ENCODE data around the gene HS6ST1.
"Not testable (repeated sequence)": the region's sequence is repeated elsewhere in the genome, so short reads cannot be mapped to it uniquely, and the experiment has no call there.

HS6ST1 gene

DNA sequence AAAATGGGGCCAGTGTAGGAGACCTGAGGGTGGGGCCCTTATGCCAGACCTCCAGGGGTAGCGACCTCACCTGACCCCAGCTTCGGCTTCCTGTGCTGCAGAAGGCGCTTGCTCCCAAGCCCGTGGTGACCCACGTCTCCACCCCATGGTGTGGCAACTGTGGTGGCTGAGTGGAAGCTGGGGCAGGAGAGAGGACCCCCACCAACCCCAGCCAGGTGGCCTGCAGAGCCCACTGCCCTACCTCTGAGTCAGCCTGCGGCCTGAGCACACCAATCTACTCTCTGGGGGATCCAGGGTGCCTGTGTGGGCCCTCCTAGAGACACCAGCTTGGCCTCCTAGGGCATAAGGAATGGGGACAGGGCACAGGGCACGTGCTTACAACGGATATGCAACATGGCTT is 52.2 kb downstream of the HS6ST1 start:
- DNase-seq: not testable (repeated sequence)

DNA sequence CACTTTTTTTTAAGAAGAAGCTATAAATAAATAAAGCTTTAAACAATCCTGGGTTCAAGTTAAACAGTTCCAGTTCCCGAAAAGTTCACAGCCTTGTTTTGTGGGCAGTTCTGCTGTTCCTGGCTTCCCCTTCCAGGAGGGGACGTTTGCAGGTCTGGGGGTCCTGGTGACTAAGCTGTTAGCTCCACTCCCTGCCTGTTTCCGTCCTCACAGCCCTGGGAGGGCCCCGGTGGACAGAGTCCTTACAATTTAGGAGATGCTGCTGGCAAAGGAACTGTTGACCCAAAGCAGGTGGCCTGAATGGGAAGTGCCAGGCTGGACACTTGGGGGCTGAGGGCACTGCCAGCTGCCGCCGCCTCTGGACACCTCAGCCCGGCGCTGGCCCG is 53.1 kb downstream of the HS6ST1 start:
- DNase-seq: not testable (repeated sequence)

DNA sequence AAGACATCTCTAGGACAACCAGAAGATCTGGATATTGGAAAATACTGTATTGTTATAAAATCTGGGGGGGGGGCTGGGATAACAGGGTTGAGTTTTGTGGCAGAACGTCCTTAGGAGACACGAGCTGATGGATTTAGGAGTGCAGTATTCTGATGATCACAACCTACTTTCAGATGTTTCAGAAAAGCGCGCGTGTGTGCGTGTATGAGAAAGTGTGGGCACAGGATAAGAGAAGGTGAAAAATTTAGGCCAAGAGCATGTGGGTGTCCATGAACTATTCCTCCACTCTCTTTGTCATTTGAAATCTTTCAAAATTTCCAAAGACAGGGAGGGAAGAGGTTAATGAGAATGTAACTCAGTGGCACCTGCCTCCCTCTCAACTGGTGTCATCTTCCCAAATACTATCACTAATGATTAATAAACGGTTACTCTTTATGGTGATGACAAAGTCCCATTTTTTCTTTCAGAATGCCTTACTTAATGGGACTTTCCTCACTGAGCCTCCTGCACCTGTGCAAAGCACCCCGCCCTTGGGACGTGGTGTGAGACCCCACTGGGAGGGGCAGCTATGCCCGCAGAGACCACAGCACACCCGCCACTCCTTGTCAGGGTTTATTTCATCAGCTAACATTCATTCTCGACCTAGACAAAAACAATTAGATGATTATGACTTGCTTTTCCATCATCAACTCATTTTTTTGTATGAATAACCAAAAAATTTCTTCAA is 53.6 kb downstream of the HS6ST1 start:
- DNase-seq: no peak

DNA sequence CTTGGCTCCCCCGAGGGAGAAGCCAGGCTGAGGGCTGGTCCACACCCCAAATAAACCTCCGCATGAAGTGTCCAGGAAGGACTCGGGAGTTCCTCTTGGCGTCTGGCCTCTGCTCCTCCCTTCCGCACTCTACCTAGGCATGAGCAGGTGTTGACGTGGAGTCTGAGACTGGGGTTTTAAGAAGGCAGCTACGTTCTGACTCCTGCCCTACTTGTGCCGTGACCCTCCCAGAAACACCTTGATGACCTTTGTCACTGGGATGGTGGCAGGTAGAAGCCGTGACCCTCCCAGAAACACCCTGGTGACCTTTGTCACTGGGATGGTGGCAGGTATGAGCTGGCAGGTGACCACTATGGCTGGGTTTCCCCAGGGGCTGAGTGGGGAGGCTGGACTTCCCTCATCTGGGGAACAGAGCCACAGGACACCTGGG is 54.8 kb downstream of the HS6ST1 start:
- DNase-seq: no peak

DNA sequence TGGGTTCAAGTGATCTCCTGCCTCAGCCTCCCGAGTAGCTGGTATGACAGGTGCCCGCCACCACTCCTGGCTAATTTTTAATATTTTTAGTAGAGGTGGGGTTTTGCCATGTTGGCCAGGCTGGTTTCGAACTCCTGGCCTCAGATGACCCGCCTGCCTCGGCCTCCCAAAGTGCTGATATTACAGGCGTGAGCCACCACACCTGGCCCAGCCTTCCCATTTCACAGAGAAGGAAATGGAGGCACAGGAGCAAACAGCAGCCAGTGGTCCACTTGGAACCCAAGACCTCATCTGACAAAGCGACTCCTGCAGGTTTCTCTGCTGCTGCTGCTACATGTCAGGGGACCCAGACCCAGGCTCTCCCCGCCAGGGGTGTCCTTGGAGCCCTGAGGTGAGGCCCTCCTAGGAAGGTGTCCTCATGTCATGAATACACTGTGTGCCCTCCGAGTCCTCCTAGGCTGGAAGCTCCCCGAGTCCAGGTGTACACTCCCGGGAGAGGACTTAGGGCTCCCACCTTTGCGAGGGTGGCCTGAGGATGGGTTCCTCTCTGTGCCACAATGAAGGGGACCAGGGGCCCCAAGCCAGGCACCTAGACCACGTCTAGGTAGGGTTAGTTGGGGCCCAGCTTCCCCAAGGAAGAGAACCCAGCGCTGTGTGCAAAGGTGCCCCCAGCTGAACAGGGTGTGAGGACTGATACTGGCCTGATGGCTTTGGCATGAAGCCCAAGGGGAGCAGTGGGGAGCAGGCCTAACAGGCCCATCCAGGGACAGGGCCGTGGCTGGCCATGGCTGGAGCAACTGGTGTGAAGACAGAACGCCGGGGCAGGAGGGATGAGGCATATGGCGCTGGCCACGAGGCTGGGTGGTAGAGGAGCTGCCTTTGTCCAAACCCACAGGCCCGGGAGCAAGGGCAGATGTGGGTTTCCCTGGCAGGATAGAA is 56.1 kb downstream of the HS6ST1 start:
- no peak for DNase-seq

DNA sequence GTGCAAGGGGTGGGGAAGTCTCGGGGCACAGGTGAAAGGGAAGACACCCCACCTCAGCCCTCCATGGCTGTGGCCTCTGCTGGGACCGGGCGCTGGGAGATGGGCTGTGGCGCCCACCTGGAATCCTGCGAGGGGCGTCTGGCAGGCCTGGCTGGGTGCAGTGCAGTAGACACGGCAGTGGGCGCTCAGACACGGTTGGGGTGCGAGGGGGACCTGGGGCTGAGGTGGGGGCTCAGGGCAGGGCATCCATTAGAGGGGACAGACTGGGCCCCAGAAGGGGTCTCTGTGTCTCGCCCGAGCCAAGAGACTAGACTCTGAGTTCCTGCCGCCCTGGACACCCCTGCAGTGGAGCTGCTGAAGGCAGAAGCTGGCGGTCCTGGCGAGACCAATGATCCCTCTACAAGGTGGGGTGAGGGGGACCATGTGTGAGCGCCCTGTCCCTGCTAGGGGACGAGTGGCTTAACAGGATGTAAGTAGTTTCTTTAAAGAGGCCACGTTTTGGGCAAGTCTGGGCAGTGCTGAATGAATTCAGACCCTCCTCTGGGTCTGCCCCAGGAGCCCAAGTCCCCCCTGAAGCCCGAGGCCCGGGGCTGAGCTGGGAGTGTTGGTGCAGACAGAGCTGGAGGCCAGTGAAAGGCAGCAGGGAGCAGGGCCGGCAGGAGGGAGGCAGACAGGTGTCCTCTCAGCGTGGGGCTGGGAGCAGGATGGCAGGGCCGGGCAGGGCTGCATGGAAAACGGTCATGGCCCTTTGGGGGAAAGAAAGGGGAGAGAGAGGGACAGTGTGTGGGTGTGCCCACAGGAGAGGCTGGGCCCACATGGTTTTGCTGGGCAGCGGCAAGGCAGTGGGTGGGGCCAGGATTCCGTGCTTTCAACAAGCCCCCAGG is 57.2 kb downstream of the HS6ST1 start:
- no peak for DNase-seq

DNA sequence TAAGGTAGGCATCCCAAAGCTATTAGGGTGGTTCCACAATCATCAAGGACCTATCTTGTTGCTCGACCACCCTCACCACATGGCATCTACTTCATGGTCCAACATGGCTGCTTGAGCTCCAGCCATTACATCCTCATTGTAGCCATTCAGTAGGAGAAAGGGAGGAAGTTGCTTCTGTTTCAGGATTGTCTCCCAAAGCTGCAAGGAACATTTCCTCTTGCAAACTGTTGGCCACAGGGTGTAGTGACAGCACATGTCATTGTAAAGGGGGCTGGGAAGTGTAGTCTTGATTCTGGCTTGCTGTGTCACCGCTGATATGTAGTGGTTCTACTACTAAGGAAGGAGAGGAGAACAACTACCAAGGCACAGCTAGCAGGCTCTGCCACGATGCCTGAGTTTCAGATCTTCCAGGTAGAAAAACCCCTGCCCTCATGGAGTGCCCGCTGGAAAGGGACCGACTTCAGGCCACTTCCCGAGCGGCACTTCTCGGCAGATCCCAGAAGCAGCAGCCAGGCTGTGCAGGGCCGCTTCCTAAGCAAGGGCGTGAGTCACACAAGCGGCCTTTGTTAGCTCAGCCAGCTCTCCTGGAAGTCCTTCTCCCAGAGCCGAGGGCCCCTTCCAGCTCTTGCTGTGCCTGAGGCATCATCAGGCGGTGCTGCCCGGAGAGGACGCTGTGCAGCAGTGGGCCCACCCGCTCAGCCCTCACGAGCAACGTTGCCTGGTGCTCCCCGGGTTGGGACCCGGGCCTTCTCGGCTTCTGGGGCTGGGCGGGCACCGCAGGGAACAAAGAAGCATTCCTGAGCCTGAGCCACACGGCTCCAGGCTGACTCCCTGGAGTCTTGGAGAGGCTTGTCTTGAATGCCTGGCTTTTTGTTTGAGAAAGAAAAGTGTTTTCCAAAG is 58.2 kb downstream of the HS6ST1 start:
- DNase-seq: no peak

DNA sequence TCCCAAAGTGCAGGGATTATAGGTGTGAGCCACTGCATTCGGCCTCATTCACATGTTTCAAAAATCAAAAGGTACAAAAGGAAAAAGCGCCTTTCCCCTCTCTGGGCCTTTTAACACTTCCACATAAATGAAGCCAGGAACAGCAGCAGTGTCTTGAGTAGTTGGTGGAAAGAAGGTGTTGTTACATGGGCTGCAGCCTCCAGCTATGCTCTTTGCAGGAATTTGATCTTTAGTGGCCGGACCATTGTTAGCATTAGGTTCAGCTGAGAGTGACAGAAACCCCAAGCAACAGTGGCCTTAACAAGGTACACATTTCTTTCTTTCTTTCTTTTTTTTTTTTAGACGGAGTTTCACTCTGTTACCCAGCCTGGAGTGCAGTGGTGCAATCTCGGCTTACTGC is 59.1 kb downstream of the HS6ST1 start:
- no peak for DNase-seq

DNA sequence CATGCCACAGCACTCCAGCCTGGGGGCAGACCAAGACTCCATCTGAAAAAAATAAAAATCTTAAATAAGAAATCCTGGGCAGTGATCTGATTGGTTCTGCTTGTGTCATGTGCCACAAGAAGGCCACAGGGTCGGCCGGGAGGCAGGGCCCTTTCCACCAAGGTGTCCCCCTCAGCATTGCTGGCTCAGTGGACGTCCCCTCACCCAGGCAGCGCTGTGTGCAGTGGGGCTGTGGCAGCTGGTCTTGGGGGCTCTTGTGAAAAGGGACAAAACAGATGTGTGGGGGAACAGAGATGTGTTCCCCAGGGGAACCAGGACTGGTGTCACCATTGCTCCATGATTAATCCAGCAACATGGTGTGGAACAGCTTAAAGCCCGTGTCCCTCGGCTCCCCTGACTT is 60.5 kb downstream of the HS6ST1 start:
- DNase-seq: no peak

DNA sequence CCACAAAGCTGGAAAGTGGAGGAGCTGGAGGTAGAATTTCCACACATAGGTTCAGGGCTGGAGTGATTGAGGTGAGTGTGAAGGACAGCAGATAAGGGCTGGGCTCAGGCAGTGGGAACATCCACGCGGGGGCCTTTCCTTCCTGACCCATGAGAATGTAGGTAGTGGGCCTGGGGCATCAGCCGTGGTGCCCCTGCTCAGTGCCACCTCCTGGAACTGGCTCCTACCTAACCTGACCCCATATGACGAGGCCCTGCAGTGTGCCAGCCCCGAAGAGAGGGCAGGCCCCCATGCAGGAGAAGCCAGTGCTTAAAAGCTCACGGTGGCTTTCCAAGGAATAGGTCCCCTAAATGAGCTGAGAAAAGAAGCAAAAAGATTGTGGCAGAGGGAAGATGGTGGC is 66.2 kb downstream of the HS6ST1 start:
- no peak for DNase-seq

DNA sequence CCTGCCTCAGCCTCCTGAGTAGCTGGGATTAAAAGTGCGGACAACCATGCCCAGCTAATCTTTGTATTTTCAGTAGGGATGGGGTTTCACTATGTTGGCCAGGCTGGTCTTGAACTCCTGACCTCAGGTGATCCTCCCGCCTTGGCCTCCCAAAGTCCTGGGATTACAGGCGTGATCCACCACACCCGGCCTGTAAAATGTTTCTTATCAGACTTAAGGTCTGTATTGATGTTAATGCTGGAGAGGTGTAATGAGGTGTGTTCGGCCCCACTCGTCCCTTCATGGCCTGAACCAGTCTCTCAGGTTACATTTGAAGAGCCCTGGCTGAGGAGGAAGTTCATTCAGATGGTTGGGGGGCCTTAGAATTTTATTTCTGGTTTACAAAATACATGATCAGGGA is 66.6 kb downstream of the HS6ST1 start:
- DNase-seq: not testable (repeated sequence)

DNA sequence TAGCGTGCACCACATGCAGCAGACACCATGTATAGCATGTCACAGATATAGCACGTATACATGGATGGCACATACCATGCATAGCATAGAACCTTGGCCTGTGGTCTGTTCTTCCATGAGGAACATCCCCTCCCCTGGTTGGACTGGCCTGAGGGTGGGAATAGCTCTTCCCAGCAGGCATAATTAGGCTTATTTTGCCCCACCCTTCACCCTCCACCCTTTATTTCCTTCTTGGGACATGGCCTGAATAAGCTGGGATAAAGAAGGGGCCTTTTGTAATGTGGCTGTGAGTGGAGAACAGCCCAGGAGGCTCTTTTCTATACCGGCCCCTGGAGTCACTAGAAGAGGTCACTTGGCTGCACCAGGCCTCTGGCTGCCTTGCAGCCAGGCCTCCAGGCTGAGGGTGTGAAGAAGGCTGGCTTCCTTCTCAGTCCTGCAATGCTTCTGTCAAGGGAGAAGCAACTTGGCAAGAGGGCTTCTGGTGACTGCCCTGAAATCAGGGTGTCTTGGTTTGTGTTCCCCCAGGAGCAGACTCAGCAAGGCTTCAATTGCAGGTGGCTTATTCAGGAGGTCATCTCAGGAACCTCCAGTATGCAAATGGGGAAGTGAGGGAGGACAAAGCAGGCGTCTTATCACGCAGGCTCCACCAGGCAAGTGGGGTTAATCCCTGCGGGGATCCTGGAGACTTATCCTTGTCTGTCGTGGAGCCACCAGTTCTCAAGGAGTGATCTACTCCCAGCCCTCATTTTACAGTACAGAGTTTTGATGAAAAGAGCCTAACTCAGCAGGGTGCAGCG is 68.2 kb downstream of the HS6ST1 start:
- no peak for DNase-seq

DNA sequence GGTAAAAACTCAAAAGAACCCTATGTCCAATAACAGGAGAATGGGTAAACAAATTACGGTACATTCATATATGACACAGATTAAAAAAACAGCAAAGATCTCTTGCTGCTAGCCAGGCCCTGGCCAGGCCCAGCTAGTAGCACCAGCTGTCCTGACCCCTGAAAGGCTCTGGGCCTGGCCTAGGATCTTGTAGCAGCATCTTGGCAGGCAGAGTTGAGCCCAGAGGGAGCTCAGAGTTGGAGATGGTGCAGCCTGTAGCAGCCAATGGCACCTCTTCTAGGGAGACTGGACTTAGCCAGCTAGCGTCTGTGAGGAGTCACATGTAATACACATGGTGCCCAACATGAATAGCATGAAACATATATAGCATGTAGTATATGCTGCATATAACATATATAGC is 69.1 kb downstream of the HS6ST1 start:
- no peak for DNase-seq

DNA sequence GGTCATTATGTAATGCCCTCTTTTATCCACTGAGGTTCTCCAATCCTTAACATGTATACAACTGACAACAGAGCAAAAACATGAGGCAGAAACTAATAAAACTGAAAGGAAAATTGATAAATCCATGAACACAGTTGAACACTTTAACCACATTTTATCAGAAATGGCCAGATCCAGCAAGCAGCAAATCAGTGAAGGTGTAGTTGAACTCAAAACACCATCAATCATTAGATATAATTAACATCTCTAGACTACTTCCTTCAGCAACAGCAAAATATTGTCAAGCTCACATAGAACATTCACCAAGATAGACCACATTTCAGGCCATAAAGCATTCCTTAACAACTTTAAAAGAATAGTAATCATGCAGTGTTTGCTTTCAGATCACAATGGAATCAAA is 72.9 kb downstream of the HS6ST1 start:
- DNase-seq: no peak

DNA sequence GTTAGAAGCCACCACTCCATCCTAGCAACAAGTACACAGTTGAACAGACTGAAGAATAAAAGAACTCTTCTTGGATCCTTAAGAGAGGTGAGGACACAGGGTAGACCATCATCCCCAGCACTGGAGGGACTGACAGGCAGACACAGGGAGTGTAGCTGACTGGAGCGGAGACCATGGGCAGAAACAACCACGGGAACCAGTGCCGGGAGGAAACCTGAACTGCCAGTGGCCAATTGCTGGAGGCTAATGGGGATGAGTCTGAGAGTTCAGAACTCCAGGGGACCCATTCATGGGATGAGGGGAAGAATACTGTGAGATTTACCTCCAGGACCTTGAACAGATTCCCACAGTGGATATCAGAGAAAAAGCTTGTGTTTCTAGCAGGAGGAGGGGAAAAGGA is 76.8 kb downstream of the HS6ST1 start:
- no peak for DNase-seq

DNA sequence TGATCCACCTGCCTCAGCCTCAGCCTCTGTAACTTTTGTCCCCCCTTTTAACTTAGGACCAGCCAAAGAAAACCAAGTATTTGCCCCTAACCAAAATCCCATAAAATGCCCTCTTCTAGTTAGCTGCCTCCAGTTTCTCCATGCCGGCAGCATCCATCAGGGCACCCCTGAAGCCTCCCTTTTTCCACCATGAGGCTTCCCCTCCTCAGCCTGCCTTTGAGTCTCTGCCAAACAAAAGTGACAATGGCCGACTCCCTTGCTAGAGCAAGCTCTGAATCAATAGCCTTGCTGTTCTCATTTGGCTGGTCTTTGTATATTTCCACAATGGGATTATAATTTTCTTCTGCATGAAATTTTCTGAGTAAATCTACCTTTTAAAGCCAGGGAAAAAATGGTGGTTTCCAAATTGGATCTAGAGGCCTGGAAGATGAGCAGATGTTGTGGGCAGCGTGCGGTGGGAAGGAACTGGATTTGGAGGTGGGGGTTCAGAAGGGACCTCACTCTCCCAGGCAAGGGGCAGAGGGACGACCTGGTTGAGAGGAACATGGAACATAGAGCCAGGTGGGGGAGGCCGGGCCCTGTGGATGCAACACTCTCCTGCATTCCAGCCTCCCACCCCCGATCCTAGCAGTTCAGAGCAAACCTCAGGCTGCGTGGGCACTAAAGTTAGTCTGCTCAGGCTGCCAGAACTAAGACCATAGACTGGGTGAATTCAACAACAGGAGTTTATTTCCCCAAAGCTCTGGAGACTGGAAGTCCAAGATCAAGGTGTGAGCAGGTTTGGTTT is 80.6 kb downstream of the HS6ST1 start:
- DNase-seq: no peak

DNA sequence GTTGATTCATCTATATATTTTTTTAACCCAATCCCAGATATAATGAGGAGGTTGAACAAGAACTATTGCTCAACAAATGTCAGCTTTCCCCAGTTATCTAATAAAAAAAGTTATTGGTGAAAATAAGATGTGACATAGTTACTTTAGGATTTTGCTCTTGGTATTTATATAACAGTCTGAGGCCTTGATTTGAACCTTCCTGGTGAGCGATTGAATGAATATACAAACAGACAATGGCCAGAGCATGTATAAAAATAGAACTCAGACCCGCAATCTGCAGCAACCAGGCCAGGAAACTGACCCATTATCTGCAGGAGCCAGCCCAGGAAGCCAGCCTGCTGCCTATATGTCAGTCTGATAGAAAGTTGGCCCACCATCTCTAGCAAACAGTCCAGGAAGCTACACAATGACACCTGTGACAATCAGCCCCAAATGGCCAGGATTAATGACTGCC is 81.6 kb downstream of the HS6ST1 start:
- DNase-seq: no peak

DNA sequence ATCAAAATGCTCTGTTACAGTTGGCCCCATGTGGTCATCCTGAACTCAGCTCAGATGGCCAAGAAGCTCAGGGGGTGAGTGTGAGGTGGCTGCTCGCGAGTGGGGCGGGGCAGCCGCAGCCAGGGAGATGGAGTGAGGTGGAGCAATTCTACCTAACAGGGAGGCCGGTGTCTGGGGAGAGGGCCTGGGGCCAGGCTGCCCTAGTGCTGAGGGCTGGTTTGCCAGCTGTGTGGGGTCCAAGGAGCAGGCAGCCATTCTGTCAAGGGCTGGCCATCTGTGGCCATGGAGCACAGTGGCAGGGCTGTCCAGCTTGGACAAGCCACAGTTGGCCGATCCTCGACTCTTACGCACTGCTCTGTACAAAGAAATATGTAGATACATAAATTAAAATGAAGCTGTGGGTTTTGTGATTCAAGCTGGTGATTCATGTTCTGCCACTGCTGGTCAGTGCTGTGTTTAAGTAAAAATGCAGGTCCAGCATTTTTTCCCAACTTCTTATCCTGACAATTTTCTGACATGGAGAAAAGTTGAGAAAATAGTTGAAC is 82.1 kb downstream of the HS6ST1 start:
- DNase-seq: no peak

DNA sequence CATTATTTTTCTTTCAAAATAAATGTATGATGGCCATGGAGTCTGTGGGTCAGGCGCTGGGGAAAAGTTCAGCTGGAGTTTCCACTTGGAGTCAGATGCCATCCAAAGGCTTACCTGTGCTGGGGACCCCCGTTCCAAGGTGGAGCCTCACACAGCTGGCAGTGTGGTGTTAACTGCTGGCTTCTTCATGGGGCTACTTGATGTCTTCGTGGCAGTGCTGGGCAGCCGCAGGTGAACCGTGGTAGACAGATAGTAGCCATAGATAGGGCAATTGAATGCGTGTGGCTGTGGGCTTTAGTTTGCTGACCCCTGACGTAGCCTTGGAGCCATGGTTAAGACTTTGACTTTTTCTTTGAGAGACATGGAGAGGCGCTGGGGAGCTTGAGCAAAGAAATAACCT is 83.1 kb downstream of the HS6ST1 start:
- DNase-seq: no peak

DNA sequence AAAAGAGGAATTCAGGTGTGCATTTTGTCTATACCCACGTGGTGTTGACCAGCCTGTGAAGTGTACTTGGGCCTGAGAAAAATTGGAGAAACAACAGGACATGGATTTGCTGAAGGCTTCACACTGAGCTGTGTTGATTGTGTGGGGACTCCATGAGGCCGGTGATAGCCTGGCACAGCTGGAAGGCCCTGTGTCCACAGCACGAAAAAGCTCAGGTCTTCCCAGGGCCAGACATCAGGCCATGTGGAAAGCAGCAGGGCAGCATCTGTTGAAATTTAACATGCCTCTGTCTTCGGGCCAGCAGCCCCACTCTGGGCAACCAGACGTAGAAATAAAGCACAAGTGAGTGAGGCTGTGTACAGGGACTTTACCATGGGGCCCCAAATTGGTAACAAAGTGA is 84.1 kb downstream of the HS6ST1 start:
- DNase-seq: no peak

All from NCI-H2029 treated with DMSO at 0.1 percent for 48 hours (cell line).